PFSK-1 (cell line): ENCODE measurements around the gene ATP5PF.

ENCODE experiments used
- POLR2AphosphoS5 ChIP-seq: IDR thresholded peaks from 2 replicates; pipeline ENCODE4 v1.6.1; 2012; ENCODE audit warnings: low read depth, mild to moderate bottlenecking, control low read depth, low read length, moderate library complexity
- REST ChIP-seq, 2 experiments: IDR thresholded peaks; 2 replicates each; pipeline versions ENCODE4 v1.6.1 to v1.8.0; 2011 to 2012; ENCODE audit warnings: low read depth in 2 of 2, low read length in 2 of 2, control low read depth in 1 of 2, inconsistent platforms in 1 of 2, mild to moderate bottlenecking in 1 of 2, moderate library complexity in 1 of 2; ENCODE audit not compliant: insufficient read depth in 1 of 2
- TAF1 ChIP-seq: IDR thresholded peaks from 2 replicates; pipeline ENCODE4 v1.6.1; 2012; ENCODE audit warnings: low read length, control low read depth, borderline replicate concordance; ENCODE audit not compliant: insufficient read depth

GRCh38 chr21:25721987-25722386, 12.7 kb downstream of the ATP5PF start:
- TF ChIP-seq TAF1 (no peak), REST (IDR thresholded peaks at IDR 0.05; ENCODE audit: insufficient read depth in 1 of 2, low read depth in 2 of 2, low read length in 2 of 2) (no peak), POLR2AphosphoS5 (no peak)
